GM21367 (cell line): ENCODE measurements around the gene SMAD5.

Source experiments
- ATAC-seq: cut with Tn5 transposase; IDR thresholded peaks from one replicate; pipeline ENCODE4 v1.9.1; 2021; ENCODE audit not compliant: unreplicated experiment

SMAD5 gene

DNA sequence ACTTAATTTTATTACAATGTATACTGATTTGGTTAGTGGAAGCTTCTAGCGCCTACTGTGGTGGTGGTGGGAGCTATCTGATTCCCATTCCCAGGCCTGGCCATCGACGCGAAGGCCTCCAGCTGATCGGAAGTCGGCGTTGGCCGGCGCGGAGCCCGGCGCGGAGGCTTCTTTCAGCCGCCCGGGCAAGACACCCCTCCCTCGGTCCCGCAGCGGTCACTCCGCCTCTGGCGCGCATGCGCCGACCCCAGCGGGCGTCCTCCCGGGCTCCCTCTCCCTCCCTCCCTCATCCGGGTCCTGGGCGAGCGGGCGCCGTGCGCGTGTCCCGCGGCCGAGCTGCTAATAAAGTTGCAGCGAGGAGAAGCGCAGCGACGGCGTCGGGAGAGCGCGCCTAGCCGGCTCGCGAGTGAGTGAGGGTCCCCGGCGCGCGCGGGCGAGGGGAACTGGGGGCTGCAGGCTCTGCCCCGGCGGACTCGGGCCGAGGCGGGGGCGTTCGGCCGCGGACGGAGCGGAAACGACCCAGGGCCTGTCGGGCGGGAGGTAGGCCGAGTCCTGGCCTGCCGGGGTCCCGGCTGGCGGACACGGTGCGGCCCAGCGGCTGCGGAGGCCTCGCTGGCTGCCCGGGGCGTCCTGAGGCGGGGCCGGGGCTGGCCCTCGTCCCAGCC, at the start of gene SMAD5:
Gene SMAD5 (plus strand): TSS at position 289 of the 665 bp plus-strand sequence. CDS start 20,916 bp downstream, outside the sequence.
- peak; percentile 89 for ATAC-seq

DNA sequence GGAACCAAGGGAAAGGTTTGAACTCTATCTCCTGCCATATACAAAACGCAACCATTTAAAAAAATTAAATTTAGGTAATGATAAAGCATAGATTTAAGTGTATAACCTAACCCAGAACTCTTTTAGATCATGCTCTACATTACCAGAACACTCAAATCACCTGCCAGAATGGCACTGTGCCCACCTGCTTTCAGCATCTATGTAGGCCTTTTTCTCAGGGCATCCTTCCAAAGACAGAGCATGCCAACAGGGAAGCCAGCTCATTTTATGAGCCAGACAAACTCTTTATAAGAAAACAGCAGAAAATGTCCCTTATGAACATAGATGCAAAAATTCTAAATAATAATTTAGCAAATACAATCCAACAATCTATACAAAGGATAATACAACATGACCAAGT, 47.9 kb upstream of the SMAD5 start:
- ATAC-seq, result no peak

DNA sequence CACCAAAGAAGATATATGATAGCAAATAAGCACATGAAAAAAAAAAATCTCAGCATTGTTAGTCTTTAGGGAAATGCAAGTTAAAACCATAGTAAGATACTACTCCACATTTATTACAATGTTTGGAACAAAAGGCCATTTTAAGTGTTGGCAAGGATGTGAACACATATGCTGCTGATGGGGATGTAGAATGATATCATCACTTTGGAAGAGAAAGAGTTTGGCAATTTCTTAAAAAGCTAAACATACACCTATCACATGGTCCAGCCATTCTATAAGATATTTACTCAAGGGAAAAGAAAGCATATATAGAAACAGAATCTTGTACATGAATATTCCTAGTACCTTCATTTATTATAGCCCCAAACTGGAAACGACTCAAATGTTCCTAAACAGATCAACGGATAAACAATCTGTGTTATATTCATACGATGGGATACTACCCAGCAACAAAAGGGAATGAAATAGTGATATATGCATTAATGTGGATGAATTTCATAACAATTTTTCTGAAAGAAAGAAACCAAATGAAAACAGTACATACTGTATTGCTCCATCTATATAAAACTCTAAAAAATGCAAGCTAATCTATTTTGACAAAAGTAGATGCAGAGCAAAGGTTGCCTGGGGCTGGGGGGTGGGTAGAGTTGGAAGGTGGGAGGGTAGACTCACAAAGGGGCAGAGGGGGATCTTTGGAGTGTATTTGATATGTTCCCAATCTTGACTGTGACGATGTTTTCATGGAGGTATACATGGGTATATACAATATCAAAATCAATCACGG, 45.7 kb upstream of the SMAD5 start:
- ATAC-seq, result no peak

- no peak for ATAC-seq
Observed at GRCh38 chr5:136087961-136088871, 44.4 kb upstream of the SMAD5 start.

- ATAC-seq, result no peak
Observed at GRCh38 chr5:136089791-136090190, 42.9 kb upstream of the SMAD5 start.

- no peak for ATAC-seq
Observed at GRCh38 chr5:136090319-136090718, 42.3 kb upstream of the SMAD5 start.

GRCh38 chr5:136094189-136094912, 38.3 kb upstream of the SMAD5 start:
- ATAC-seq, result no peak

DNA sequence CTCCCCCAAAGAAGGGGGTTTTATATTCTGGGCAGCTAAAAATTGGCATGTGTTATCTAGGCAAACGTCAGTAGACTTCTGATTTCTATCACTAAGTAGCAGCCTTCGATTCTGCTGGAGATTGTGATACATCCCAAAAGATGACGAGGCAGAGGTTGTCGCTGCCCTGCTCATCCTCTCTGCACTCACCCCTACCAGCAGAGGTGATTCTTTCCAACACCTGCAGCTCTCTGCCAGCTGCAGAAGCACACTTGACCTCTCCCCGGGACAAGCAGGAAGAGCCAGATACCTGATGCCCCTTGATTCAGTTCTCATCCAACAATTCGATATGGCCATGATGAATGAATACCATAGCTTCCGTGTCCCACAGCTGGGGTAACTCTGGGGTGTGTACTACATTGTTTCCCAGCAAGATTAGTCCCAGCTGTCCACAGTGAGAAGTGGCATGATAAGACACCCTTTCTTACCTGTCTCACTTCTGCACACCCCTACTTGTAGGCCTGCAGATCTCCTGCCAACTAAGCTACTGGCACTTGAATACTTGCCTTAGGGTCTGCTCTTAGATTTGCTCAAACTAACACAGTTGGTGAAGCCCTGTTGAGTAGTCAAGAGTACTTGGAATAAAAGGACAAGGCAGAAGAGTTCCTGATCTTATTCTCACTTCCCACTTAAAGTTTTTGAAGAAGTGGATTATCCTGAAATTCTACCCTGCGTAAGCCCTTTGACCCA, 37.6 kb upstream of the SMAD5 start:
- no peak for ATAC-seq

GRCh38 chr5:136098176-136098575, 34.5 kb upstream of the SMAD5 start:
- no peak for ATAC-seq

DNA sequence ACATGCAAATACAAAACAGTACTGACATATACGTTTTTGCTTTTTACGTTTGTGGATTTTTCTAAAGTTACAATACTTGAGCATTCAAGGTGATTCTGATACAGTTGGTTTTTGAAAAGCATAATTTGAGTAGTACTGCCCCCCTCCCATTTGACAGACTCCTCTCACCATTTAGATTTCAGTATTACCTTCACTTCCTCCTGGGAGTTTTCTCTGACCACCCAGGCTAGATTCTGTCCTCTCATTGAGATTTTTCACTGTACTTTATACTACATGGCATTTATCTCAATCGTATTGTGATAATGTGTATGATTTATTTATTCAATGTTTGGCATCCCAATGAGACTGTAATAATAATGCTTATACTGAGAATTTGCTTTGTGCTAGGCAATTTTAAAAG, 32.8 kb upstream of the SMAD5 start:
- ATAC-seq, result no peak

DNA sequence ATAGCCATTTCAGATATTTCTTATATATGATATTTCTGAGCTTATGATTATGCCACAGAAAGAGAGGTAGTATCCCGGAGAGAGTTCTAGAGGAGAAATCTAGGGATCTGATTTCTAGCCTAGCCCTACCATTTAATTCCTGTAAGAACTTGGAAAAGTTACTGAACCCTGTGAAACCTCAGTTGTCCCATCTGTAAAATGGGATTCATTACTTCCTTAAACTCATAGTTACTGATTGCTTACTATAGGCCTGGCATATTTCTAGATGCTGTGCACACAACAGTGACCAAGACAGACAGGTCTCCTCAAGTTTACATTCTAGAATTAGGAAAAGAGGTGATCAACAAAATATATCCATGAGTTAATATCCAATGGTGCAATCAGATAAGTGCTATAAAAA, 30.8 kb upstream of the SMAD5 start:
- no peak for ATAC-seq

- peak; percentile 43 for ATAC-seq
Observed at GRCh38 chr5:136103118-136103517, 29.5 kb upstream of the SMAD5 start.

DNA sequence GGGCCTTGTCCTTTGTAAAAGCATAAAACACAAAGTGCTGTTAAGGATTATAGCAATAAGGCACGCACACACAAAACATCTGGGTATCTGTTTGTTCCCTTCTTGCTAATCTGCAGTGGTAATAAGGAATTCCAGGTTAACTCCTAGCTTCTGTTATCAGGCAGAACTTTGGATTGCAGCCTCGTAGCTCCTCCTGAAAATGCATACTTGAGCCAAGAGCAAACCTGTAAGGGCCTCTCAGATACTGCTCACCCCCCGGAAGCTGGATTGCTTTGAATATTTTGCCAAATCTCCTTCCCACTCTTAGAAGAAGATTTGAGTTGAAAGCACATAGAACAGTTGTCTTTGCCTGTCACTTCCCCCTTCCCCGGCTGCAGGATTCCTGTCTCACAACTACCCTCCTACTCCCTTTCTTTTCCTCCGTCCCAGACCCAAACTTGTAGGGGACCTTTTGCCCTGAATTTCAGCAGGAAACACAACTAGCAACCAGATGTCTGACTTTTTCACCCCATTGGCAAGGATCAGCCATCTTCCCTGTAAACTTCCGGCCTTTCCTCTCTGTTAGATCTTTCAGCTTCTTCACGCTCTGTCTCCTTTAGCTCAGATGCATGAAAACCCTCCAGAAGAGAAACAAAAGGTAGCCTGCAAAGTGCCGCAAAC, 28.2 kb upstream of the SMAD5 start:
- ATAC-seq, result no peak

GRCh38 chr5:136106351-136107031, 26.2 kb upstream of the SMAD5 start:
- no peak for ATAC-seq

- no peak for ATAC-seq
Observed at GRCh38 chr5:136108180-136108611, 24.4 kb upstream of the SMAD5 start.

DNA sequence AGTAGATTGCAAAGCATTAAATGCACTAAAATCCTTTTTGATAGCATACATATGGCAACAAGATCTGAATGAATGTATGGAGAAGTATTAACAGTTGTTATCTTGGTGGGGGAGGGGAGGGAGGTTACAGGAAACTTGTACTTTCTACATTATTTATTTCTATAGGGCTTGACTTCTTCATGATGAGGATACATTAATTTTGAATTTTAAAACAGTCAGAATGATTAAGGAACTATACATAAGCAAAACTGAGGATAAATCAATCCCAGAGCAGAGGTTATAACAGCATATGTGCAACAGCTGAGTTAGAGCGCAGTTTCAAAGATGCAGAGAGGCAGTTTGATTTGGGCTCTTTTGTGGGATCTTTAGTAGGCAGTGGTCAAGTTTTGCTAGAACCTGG, 23.9 kb upstream of the SMAD5 start:
- no peak for ATAC-seq

- no peak for ATAC-seq
Observed at GRCh38 chr5:136109453-136110135, 23.1 kb upstream of the SMAD5 start.

- ATAC-seq, result no peak
Observed at GRCh38 chr5:136113606-136114005, 19.0 kb upstream of the SMAD5 start.
